Kidney (tissue), 14 donors: ENCODE results near the gene RPA1. TPM values are rescaled to one million over a fixed set of nuclear protein-coding genes. Genes with fewer than 3 reads are reported as not detected.
A peak's percentile ranks its signal among the peaks of the same experiment; 100 is the strongest.

Source experiments
- DNase-seq, 5 donors: peaks; one replicate each; pipeline ENCODE4 v3.0.0-alpha.2; 2013 to 2020
- FAIRE-seq: peaks from 2 replicates; lab custom pipeline; 2012; peaks lifted over from hg19 to GRCh38; lab: Jason Lieb, UNC
- H3K27ac ChIP-seq, 2 donors: one replicate each; pipeline ENCODE4 v1.7.0; 2013; ENCODE audit warnings: low read depth in 2 of 2, low read length in 2 of 2, inconsistent platforms in 1 of 2
- H3K27me3 ChIP-seq: one replicate; pipeline ENCODE4 v1.7.1; 2013; ENCODE audit warnings: low read length, inconsistent platforms; ENCODE audit not compliant: control insufficient read depth, insufficient read depth
- H3K36me3 ChIP-seq, 3 donors: one replicate each; pipeline versions ENCODE4 v1.7.0 to v1.7.1; 2013; ENCODE audit warnings: low read length in 3 of 3, control low read depth in 1 of 3, inconsistent platforms in 1 of 3; ENCODE audit not compliant: insufficient read depth in 3 of 3, control insufficient read depth in 2 of 3
- H3K4me1 ChIP-seq, 3 donors: one replicate each; pipeline versions ENCODE4 v1.7.0 to v1.7.1; 2013; ENCODE audit warnings: low read length in 3 of 3, inconsistent platforms in 1 of 3, low read depth in 1 of 3; ENCODE audit not compliant: control insufficient read depth in 2 of 3, insufficient read depth in 2 of 3
- H3K4me3 ChIP-seq, 3 donors: one replicate each; pipeline versions ENCODE4 v1.7.0 to v1.8.1; 2013; ENCODE audit warnings: low read length in 3 of 3, control low read depth in 1 of 3, inconsistent platforms in 1 of 3
- H3K9ac ChIP-seq, 3 donors: one replicate each; pipeline versions ENCODE4 v1.7.0 to v1.7.1; 2013; ENCODE audit warnings: low read length in 3 of 3, control low read depth in 1 of 3, inconsistent platforms in 1 of 3
- H3K9me3 ChIP-seq, 3 donors: one replicate each; pipeline versions ENCODE4 v1.7.0 to v1.7.1; 2013; ENCODE audit warnings: low read length in 3 of 3, control low read depth in 1 of 3, inconsistent platforms in 1 of 3; ENCODE audit not compliant: control insufficient read depth in 2 of 3, insufficient read depth in 1 of 3
- intact Hi-C: fragments of 100-400 bp; cut with DNase I; formaldehyde crosslinking; loops from one replicate; pipeline ENCODE4 v1.11.1; 2022
- polyA plus RNA-seq: library from polyadenylated mRNA; stranded (reverse); fragments of 350-450 nt; fragmentation: Illumina TruSeq; extraction: RNeasy Lipid Tissue Mini Kit (QIAGEN cat#74804); gene quantifications from one replicate; pipeline ENCODE4 v1.2.3, GENCODE V29; 2014; ENCODE audit warnings: low read depth, low replicate concordance; ENCODE audit not compliant: insufficient read depth
- total RNA-seq: library from RNA; stranded (reverse); fragmentation: NEBNext Ultra II Directional; extraction: Animal tissue kit (Norgen Biotek cat#: 25700); gene quantifications from one replicate; pipeline ENCODE4 v1.2.1, GENCODE V29; 2021
- TF ChIP-seq, protein P1 (sequence below): IDR thresholded peaks from 3 replicates; pipeline ENCODE4 v1.5.1; 2012; ENCODE audit warnings: mild to moderate bottlenecking, moderate library complexity, borderline replicate concordance; ENCODE audit not compliant: insufficient read depth; ENCODE audit errors: extremely low read depth
- donor health status: control.
- donor health status: control.
- donor health status: control.
- donor health status: control.
- donor health status: control.
- donor health status: DM: yes; HTN: yes; CAD: no.
- donor health status: Normal renal cell carcinoma (clear cell type).

RPA1 gene
- total and polyA plus RNA-seq, 2 donors from 2014 or later, result 26.1 to 89.0 TPM

DNA sequence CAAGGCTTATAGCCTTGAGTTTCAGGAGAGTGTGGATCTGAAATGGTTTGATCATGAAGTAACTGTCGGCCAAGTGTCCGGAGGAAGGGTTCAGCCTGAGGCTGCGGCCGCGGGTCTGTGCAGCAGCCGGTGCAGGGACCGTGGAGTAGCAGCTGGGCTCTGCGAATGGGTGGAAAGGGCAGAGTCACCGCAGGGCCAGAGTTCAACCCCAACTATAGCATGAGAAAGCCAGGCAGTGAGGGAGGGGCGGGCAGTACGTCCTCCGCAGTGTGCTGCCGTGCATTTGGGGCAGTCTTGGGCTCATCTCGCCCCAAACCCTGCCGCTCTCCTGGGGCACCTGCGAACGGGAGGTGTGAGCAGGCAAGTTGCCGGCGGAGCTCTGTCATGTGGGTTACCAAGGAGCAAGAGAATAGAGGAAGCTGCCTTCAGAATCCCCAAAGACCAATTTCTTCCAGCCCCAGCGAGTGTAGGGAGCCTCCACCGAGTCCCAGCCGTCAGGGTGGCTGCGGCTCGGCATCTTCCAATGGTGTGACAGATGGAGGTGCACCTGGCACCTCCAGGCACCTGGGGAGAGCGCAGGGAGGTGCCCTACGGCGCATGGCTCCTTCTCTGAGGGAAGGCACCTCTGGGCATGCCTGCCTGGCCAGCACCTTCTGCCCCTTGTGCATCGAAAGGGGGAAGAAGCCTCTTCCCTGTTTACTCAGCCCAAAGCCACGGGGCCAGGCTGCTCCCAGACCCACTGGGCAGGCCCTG lies 87.3 kb downstream of the RPA1 start:
- Histone ChIP-seq H3K9me3 (no peaks in the 10 kb centered on the region), H3K27me3 (peaks cover 4% of the 10 kb centered on the region), H3K9ac (no peak overlapping the region), H3K4me3 (no peak overlapping the region), H3K27ac (no peak overlapping the region), H3K4me1 (no peaks in the 10 kb centered on the region), H3K36me3 (no peaks in the 10 kb centered on the region)
- intact Hi-C loops, result no loop called here
- DNase-seq, result peak in 1 of 5 donors; percentile 43
- no peak for FAIRE-seq
- TF ChIP-seq, protein P1, sequence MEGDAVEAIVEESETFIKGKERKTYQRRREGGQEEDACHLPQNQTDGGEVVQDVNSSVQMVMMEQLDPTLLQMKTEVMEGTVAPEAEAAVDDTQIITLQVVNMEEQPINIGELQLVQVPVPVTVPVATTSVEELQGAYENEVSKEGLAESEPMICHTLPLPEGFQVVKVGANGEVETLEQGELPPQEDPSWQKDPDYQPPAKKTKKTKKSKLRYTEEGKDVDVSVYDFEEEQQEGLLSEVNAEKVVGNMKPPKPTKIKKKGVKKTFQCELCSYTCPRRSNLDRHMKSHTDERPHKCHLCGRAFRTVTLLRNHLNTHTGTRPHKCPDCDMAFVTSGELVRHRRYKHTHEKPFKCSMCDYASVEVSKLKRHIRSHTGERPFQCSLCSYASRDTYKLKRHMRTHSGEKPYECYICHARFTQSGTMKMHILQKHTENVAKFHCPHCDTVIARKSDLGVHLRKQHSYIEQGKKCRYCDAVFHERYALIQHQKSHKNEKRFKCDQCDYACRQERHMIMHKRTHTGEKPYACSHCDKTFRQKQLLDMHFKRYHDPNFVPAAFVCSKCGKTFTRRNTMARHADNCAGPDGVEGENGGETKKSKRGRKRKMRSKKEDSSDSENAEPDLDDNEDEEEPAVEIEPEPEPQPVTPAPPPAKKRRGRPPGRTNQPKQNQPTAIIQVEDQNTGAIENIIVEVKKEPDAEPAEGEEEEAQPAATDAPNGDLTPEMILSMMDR, result no peak

DNA sequence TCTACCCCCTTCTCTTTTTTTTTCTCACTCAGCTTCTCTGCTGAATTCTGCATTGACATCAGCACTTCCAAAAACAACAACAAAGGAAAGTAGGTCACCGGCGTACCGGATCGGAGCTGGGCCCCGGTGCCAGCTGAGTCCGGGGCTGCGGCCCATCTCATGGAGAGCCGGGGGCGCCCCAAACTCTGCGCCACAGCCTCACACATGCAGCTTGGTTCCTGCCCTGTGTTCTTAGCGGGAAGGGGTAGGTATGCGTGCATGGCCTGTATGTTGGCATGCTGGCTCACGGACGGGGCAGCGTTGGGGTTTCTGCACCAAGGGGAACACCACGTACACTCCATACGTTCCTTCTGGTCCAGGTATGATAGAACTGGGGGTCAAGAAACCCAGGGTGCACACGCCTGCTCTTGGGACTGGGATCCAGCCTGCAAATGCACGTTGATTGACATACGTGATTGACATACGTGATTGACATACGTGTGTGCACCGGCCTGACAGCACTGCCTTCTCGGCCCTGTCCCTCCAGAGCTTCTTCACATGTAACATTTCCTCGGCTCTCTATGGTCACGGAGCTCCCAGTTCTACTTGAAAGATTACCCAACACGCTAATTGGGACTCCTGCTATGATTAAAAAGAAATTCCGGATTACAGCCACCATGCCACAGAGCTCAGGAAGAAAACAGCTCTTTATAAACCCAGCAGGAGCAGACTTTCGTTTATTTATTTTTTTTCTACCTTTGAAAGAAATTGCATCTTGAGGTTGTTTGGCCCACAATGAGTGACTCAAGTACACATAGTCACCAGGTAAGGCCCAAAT lies 88.7 kb downstream of the RPA1 start:
- H3K36me3 ChIP-seq, result no peaks in the 10 kb centered on the region
- no peaks in the 10 kb centered on the region for H3K9me3 ChIP-seq
- H3K4me3 ChIP-seq, result no peak overlapping the region
- H3K9ac ChIP-seq, result no peak overlapping the region
- no peaks in the 10 kb centered on the region for H3K4me1 ChIP-seq
- intact Hi-C loops, result no loop called here
- no peak for FAIRE-seq
- TF ChIP-seq, protein P1, result no peak
- DNase-seq, result no peak
- H3K27ac ChIP-seq, result no peak overlapping the region
- H3K27me3 ChIP-seq, result no peaks in the 10 kb centered on the region

- no peak for FAIRE-seq
- no peak overlapping the region for H3K4me3 ChIP-seq
- no peaks in the 10 kb centered on the region for H3K9me3 ChIP-seq
- no peaks in the 10 kb centered on the region for H3K4me1 ChIP-seq
- peak in 2 of 5 donors; percentile 57 to 59 for DNase-seq
- H3K27me3 ChIP-seq, result no peaks in the 10 kb centered on the region
- H3K9ac ChIP-seq, result no peak overlapping the region
- no peaks in the 10 kb centered on the region for H3K36me3 ChIP-seq
- no peak overlapping the region for H3K27ac ChIP-seq
- TF ChIP-seq, protein P1, result no peak
- intact Hi-C loops, result no loop called here
Measured at GRCh38 chr17:1919201-1919600, 89.4 kb downstream of the RPA1 start.
